Measurements from ENCODE around the gene PLCL2.
"Not testable (repeated sequence)": the region's sequence is repeated elsewhere in the genome, so short reads cannot be mapped to it uniquely, and the experiment has no call there.

PLCL2 gene

GRCh38 chr3:16917256-16917935 is 32.6 kb downstream of the PLCL2 start:
- DNase-seq (ENCODE audit: low read depth in 2 of 2), result no peak

DNA sequence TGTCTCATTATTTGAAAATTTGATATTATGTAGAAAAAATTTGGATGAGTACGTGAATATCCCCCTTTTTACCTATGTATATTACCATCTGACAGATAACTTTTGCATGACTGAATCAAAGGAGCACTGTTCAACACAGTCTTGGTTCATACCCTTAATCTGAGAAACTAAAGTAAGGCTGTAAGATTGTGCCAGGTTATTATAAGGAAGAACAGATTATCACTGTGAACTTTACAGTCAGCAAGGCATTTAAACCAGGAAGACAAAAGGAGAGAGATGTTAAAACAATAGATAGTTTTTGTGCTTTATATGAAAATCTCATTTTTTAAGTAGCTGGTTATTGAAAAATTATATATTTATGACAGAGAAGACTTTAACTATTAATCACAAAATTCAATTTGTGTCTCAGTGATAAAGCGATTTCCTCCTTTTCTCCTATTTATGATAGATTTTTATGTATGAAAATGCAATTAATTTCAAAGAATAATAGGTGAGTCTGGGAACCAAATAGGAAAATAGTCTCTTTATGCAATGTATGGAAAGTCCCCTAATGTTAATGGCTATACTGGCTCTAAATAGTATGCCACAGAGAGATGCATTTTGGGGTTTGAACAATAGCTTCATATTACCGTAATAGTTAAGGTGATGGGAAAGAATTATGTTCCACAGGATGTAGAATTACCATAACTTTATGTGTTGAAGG is 33.4 kb downstream of the PLCL2 start:
- DNase-seq (ENCODE audit: low read depth in 2 of 2), result no peak

- DNase-seq (ENCODE audit: low read depth in 2 of 2), result no peak
Measured at GRCh38 chr3:16918683-16919025, 33.9 kb downstream of the PLCL2 start.

DNA sequence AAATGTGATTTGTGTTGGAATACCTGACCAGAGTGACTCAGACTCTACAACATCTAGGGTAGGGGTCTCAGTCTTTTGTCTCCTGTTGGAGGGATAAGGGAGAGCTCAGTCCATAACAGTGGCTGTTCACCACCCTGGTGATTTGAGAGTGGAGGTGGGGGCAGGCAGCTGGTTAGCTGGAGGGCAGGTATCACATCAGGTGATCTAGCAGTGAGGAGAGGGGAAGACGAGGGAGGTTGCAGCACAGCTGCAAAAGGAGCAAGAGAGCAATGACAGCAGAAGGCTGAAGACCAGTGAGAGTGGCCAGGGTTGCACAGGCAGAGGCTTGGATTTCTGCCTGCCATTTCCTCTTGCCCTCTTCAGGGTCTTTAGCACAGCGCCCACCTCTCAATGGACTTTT is 38.4 kb downstream of the PLCL2 start:
- no peak for DNase-seq (ENCODE audit: low read depth in 2 of 2)

- no peak for DNase-seq (ENCODE audit: low read depth in 2 of 2)
Measured at GRCh38 chr3:16927485-16927884, 42.7 kb downstream of the PLCL2 start.

- no peak for DNase-seq (ENCODE audit: low read depth in 2 of 2)
Measured at GRCh38 chr3:16928386-16929132, 43.8 kb downstream of the PLCL2 start.

- DNase-seq (ENCODE audit: low read depth in 2 of 2), result no peak
Measured at GRCh38 chr3:16929311-16929710, 44.6 kb downstream of the PLCL2 start.

DNA sequence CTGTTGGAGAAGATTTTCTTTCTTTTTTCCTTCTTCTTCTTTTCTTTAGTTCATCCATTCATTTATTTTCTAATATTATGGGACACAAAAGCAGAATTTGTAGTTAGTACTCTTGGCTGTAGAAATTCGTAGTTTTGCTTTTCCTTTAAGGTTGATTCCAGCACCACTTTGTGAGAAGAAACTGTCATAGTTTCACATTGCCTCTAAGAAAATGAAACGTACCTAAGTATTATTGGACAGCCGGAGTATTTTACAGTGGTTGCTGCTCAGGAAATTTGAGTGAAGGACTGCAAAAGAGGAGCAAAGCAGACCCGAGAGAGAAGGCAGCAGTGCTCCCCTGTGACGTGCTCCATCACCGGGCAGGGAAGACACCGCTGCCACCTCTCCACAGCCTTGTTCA is 48.1 kb downstream of the PLCL2 start:
- DNase-seq (ENCODE audit: low read depth in 2 of 2), result no peak

DNA sequence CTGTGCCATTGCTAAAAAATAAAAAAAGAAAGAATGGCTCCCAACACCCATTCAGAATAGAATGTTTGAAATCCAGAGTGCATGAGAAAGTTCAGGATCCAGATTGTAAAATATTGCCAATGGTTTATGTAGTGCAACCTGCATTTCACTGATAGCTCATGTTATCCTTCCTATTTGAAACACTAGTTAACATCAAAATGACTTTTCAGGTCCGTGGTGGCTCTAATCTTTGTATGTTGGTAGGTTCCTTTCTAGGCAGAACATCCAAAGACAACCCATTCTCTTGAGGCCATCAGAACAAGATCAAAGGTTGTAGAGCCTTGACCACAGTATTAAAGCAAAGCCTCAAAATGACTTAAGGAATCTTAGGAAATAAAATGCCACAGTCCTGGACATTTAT is 51.0 kb downstream of the PLCL2 start:
- no peak for DNase-seq (ENCODE audit: low read depth in 2 of 2)

- DNase-seq (ENCODE audit: low read depth in 2 of 2), result no peak
Measured at GRCh38 chr3:16936233-16936632, 51.5 kb downstream of the PLCL2 start.

DNA sequence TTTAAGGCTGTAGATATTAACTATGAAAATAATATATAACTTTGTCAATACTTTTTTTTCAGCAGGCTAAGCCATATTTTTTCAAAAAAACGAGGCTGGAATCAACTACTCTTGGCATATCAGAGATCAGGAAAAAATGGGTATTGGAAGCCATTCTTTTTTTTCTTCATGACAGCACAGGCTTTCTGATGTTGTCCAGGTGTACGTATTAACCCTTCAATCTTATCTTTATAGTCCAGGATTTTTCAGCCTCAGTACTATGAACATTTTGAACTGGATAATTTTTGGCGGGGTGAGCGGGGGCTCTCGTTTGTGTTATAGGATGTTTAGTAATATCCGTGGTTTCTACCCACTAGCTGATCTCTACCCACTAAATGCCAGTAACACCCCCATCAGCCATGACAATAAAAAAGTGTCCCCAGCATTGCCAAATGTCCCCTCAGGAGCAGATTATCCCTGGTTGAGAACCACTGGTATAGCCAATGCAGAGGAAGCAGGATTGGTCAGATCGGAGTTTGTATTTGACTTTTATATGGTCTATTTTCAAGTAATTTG is 52.0 kb downstream of the PLCL2 start:
- no peak for DNase-seq (ENCODE audit: low read depth in 2 of 2)

DNA sequence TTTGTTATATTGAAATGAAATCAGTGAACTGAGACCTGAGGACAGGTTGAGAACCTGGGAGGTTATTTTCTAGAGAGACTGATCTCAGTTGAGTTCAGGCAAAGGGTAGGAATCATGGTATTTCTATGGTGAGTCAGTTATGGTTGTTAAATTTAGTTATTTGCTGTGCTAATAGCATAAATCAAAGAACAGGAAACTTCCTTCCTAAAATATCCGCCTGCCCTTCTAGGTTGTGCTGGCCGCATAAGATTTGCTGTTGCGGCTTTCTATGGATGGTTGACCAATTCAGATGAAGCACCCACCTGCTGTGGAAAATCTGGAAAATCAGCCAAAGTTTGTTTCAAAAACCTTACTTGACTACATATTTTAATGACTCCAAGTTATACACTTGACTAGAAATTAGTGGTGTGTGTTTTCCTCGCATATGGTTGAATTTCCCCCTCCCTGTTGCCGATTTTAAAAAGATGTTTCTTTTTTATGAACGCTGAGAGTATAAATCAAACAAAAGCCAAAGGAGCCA is 52.6 kb downstream of the PLCL2 start:
- DNase-seq (ENCODE audit: low read depth in 2 of 2), result no peak

- no peak for DNase-seq (ENCODE audit: low read depth in 2 of 2)
Measured at GRCh38 chr3:16940769-16941700, 56.3 kb downstream of the PLCL2 start.

DNA sequence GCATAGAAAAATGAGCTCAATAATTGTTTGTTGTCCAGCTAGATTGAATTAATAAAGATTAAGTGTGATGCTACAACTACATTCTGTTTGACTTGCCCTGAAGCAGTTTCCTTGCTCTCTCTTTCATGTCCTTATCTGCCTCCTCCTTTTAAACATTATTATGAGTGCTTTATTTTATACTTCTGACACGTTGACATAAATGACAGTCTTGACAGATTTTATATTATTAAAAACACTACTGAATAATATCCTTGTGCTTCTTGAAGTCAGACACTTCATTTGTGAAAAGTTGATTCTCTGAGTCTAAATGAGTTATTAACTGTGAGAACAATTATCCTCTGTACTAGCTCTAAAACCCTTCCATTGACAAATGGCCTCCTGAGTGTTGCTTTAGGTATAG is 58.2 kb downstream of the PLCL2 start:
- DNase-seq (ENCODE audit: low read depth in 2 of 2), result no peak

DNA sequence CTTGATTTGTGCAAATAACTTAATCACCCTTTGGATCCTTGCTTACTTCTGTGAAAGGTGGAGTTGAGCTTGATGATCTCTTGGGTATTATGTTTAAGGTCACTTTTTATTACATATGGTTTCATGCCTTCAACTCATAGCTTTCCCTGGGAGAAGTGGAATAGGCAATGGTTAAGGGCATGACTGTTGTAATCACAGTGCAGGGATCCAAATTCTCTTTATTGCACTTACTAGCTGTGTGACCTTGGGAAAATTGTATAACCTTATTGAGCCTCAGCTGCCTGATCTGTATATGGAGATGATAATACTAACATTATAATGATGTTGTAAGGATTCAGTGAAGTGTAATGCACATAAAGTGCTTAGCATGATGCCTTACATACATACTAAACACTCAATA is 59.1 kb downstream of the PLCL2 start:
- DNase-seq (ENCODE audit: low read depth in 2 of 2), result no peak

DNA sequence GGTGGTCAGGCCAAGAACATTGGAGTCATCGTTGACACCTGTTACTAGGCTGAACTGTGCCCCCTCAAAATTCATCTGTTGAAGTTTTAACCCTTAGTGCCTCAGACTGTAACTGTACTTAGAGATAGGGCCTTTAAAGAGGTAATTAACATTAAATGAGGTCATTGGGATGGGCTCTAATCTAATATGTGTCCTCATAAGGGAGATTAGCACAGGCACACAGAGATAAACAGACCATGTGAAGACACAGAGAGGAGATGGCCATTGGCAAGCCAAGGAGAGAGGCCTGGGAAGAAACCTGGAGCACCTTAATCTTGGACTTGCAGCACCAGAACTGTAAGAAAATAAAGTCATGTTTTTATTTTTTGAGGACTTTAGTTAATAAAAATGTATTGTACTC is 59.6 kb downstream of the PLCL2 start:
- DNase-seq (ENCODE audit: low read depth in 2 of 2), result no peak

GRCh38 chr3:16945330-16945729 is 60.6 kb downstream of the PLCL2 start:
- no peak for DNase-seq (ENCODE audit: low read depth in 2 of 2)

DNA sequence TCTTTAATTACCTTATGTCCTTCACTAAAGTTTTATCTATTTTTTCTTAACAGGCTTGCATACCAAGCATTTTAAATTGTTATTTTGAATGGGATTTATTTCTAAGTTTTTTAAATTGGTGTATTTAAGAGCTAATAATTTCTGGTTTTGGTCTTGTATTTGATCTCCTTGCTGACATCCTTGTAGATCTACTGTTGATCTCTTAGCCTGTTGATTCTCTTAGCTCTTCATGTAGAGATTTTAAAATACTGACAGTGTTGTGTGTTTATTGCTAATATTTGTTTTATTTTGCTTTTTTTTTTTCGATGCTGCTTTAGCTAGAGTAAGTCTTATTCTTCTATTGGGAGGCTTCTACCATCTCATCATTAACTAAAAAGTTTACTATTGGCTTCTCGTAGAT is 65.5 kb downstream of the PLCL2 start:
- DNase-seq (ENCODE audit: low read depth in 2 of 2), result no peak

DNA sequence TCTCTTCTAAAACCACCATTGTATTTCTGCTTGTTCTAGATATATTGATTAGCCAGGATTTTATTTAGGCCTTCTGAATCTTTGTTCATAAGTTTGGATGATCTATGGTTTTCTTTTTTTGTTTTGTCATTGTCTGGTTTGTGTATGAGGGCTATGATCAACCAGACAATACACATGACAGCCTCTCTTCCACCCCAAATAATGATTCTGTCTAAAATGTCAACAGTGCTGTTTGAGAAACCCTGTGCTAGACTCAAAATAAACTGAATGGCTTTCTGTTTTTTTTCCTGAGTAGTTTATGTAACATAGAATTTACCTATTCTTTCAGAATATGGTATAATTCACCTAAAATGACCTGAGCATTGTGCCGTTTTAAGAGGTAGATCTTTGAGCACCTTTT is 66.1 kb downstream of the PLCL2 start:
- no peak for DNase-seq (ENCODE audit: low read depth in 2 of 2)

DNA sequence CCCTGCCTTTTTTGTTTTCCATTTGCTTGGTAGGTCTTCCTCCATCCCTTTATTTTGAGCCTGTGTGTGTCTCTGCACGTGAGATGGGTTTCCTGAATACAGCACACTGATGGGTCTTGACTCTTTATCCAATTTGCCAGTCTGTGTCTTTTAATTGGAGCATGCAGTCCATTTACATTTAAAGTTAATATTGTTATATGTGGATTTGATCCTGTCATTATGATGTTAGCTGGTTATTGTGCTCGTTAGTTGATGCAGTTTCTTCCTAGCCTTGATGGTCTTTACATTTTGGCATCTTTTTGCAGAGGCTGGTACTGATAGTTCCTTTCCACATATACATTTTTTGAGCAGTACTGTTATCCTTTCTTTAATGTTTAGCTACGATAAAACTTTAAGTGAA is 73.1 kb downstream of the PLCL2 start:
- not testable (repeated sequence) for DNase-seq (ENCODE audit: low read depth in 2 of 2)

DNA sequence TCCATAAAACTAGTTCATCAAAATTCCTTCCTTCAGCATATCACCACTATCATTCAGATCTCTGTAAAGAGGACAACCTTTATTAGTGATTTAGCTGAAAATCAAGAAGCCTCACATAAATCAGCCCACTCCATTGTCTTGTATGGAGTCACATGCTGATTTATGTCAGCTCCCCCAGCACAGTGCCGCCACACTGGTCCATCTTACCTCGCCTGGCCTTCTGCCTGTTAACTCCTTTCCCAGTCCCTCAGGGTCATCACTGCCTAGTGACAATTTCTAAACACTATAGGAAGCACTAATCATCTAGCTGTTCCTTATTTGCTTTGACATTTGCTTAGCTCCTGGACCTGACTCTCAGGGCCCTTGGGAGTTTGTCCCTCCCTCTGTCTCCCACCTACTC is 75.4 kb downstream of the PLCL2 start:
- no peak for DNase-seq (ENCODE audit: low read depth in 2 of 2)
